ENCODE results near the gene DYSF. TPM values are rescaled to one million over a fixed set of nuclear protein-coding genes. Genes with fewer than 3 reads are reported as not detected.

Gene DYSF
- total RNA-seq, 1 donor from 2014 or later = 72.0 TPM

DNA sequence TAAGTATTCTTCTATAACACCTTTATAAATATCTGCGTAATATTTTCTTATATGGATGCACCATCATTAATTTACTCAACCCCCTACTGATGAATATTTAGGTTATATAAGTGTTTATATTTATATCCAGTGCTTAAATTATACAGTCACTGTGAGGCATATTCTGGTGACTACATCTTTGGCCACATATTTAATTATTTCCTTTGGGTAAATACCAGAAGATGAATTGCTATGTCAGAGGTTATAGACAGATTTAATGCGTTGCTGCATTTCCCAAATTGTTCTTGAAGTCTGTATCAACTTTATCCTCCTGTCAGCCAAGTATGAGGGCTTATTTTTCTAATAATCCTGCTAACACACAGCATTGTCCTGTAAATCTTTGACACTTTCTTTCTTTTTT lies 18.7 kb downstream of the DYSF start:
- peaks cover 7% of the 10 kb centered on the region for H3K36me3 Mint-ChIP-seq (ENCODE audit: unreplicated experiment)
- H3K4me1 Mint-ChIP-seq (ENCODE audit: unreplicated experiment) = peaks cover 74% of the 10 kb centered on the region
- no peak for DNase-seq (ENCODE audit: extremely low spot score, unreplicated experiment)
- H3K9me3 Mint-ChIP-seq (ENCODE audit: unreplicated experiment) = no peaks in the 10 kb centered on the region
- peak overlapping the region; percentile 77 for H3K27ac Mint-ChIP-seq (ENCODE audit: unreplicated experiment)
- no peak overlapping the region for H3K4me3 Mint-ChIP-seq (ENCODE audit: unreplicated experiment)
- H3K27me3 Mint-ChIP-seq (ENCODE audit: unreplicated experiment) = no peaks in the 10 kb centered on the region
- TF ChIP-seq, protein P1, sequence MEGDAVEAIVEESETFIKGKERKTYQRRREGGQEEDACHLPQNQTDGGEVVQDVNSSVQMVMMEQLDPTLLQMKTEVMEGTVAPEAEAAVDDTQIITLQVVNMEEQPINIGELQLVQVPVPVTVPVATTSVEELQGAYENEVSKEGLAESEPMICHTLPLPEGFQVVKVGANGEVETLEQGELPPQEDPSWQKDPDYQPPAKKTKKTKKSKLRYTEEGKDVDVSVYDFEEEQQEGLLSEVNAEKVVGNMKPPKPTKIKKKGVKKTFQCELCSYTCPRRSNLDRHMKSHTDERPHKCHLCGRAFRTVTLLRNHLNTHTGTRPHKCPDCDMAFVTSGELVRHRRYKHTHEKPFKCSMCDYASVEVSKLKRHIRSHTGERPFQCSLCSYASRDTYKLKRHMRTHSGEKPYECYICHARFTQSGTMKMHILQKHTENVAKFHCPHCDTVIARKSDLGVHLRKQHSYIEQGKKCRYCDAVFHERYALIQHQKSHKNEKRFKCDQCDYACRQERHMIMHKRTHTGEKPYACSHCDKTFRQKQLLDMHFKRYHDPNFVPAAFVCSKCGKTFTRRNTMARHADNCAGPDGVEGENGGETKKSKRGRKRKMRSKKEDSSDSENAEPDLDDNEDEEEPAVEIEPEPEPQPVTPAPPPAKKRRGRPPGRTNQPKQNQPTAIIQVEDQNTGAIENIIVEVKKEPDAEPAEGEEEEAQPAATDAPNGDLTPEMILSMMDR (IDR thresholded peaks at IDR 0.05) = no peak

- no peak overlapping the region for H3K27ac Mint-ChIP-seq (ENCODE audit: unreplicated experiment)
Measured at GRCh38 chr2:71473346-71474031, 20.1 kb downstream of the DYSF start.

DNA sequence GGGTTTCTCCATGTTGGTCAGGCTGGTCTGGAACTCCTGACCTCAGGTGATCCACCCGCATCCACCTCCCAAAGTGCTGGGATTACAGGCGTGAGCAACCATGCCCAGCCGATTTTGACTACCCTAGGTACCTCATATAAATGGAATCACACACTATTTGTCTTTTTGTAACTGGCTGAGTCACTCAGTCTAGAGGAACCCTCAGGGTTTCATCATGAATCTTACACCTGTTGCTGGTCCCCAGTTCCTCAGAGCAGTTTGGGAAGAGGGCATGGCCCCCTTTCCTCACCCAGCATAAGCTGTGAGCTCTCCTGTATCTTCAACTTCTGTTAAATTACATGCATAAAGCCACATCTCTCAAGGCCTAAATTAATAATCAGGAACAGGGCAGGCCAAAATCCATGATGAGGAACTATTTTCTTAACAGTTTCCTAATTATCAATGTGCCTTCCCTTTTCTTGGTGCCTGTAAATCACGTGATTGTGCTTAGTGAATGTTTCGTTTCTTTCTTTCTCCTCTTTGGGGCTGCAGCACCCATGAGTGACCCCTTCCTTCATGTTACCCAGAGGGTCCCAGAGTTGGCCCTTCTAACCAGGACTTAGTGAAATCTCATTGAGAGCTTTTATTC lies 20.9 kb downstream of the DYSF start:
- Mint-ChIP-seq H3K4me1 (ENCODE audit: unreplicated experiment) (peaks cover 61% of the 10 kb centered on the region), H3K9me3 (ENCODE audit: unreplicated experiment) (no peaks in the 10 kb centered on the region), H3K27ac (ENCODE audit: unreplicated experiment) (no peak overlapping the region), H3K36me3 (ENCODE audit: unreplicated experiment) (peaks cover 10% of the 10 kb centered on the region), H3K4me3 (ENCODE audit: unreplicated experiment) (no peak overlapping the region), H3K27me3 (ENCODE audit: unreplicated experiment) (no peaks in the 10 kb centered on the region)
- no peak for DNase-seq (ENCODE audit: extremely low spot score, unreplicated experiment)
- TF ChIP-seq, protein P1 (IDR thresholded peaks at IDR 0.05) = no peak

More at GRCh38 chr2:71473346-71474031, 20.1 kb downstream of the DYSF start:
- Mint-ChIP-seq H3K36me3 (ENCODE audit: unreplicated experiment) (peaks cover 7% of the 10 kb centered on the region), H3K4me1 (ENCODE audit: unreplicated experiment) (peaks cover 65% of the 10 kb centered on the region), H3K4me3 (ENCODE audit: unreplicated experiment) (no peak overlapping the region), H3K9me3 (ENCODE audit: unreplicated experiment) (no peaks in the 10 kb centered on the region), H3K27me3 (ENCODE audit: unreplicated experiment) (no peaks in the 10 kb centered on the region)
- TF ChIP-seq, protein P1 (IDR thresholded peaks at IDR 0.05) = no peak
- no peak for DNase-seq (ENCODE audit: extremely low spot score, unreplicated experiment)

DNA sequence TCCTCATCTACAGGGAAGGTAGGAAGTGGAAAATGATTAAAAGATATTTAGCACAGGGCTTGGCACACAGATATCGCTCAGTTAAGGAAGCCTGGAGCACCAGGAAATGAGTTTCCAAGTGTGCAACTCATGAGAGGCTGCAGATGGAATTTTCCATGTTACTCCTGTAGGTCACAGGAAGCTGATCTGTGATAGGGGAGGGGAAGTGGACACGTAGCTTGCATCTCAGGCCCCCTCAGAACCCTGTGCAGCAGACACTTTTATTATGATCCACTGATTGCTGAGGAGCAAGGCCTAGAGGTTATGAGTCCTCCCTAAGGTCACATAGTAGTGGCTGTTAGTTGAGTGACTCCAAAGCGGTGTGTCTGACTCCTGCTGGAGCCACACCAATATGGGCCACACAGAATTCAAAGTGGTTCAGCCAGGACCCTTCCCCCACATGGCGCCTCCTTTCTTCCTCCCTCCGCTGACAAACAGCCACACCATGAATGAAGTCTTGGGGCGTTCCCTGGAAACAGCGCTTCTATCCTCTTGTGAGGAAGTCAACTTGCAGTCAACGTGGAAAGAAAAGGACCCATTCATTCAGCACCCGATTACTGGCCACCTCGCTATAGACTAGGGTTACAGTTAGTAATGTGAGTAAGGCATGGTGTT lies 21.5 kb downstream of the DYSF start:
- H3K36me3 Mint-ChIP-seq (ENCODE audit: unreplicated experiment) = peaks cover 11% of the 10 kb centered on the region
- no peaks in the 10 kb centered on the region for H3K27me3 Mint-ChIP-seq (ENCODE audit: unreplicated experiment)
- H3K9me3 Mint-ChIP-seq (ENCODE audit: unreplicated experiment) = no peaks in the 10 kb centered on the region
- TF ChIP-seq, protein P1 (IDR thresholded peaks at IDR 0.05) = no peak
- H3K27ac Mint-ChIP-seq (ENCODE audit: unreplicated experiment) = no peak overlapping the region
- H3K4me1 Mint-ChIP-seq (ENCODE audit: unreplicated experiment) = peaks cover 56% of the 10 kb centered on the region
- no peak for DNase-seq (ENCODE audit: extremely low spot score, unreplicated experiment)
- H3K4me3 Mint-ChIP-seq (ENCODE audit: unreplicated experiment) = no peak overlapping the region

DNA sequence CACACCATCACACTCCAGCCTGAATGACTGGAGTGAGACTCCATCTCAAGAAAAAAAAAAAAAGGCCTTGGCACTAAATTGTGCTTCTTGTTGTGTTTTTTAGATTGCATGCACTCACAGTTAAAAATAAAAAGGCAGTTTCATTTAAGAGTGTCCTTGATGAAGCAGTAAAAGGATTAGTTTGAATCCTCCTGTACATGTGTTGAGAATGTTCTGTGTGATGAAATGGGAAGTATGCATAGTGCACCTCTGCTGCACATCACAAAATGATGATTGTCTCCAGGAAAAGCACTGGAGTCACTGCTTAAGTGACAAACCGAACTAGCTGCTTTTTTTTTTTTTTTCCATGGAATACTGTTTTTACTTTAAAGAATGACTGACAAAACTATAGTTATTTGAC lies 23.1 kb downstream of the DYSF start:
- Mint-ChIP-seq H3K36me3 (ENCODE audit: unreplicated experiment) (peaks cover 11% of the 10 kb centered on the region), H3K4me1 (ENCODE audit: unreplicated experiment) (peaks cover 43% of the 10 kb centered on the region), H3K9me3 (ENCODE audit: unreplicated experiment) (no peaks in the 10 kb centered on the region), H3K27me3 (ENCODE audit: unreplicated experiment) (no peaks in the 10 kb centered on the region), H3K27ac (ENCODE audit: unreplicated experiment) (peak overlapping the region; percentile 27), H3K4me3 (ENCODE audit: unreplicated experiment) (no peak overlapping the region)
- DNase-seq (ENCODE audit: extremely low spot score, unreplicated experiment) = no peak
- TF ChIP-seq, protein P1 (IDR thresholded peaks at IDR 0.05) = no peak

Data from osteocyte (in vitro differentiated cells).